Transverse colon (tissue), 4 donors: ENCODE results near the gene TRPM3. TPM values are rescaled to one million over a fixed set of nuclear protein-coding genes. Genes with fewer than 3 reads are reported as not detected.

Source experiments
- DNase-seq: peaks from one replicate; pipeline ENCODE4 v3.0.0-alpha.2; 2019
- H3K27ac ChIP-seq, 4 donors: fragments of 200-600 bp; sonication (generic); 2 replicates each; pipeline ENCODE4 v1.5.1; 2016 to 2018; ENCODE audit warnings: inconsistent platforms in 4 of 4
- H3K27me3 ChIP-seq: fragments of 200-600 bp; sonication (generic); 2 replicates; pipeline ENCODE4 v1.5.1; 2017; ENCODE audit warnings: inconsistent platforms
- H3K36me3 ChIP-seq, 4 donors: fragments of 200-600 bp; sonication (generic); 2 replicates each; pipeline ENCODE4 v1.5.1; 2017 to 2019; ENCODE audit warnings: inconsistent platforms in 4 of 4
- H3K4me1 ChIP-seq, 4 donors: fragments of 200-600 bp; sonication (generic); 2 replicates each; pipeline ENCODE4 v1.5.1; 2017 to 2020; ENCODE audit warnings: inconsistent platforms in 4 of 4
- H3K4me3 ChIP-seq, 4 donors: fragments of 200-600 bp; sonication (generic); 1 replicate in 1 of 4; 2 replicates in 3 of 4; pipeline versions ENCODE4 v1.5.1 to v1.6.1; 2017 to 2019; ENCODE audit warnings: inconsistent platforms in 4 of 4
- H3K9me3 ChIP-seq, 2 donors: fragments of 200-600 bp; sonication (generic); 2 replicates each; pipeline ENCODE4 v1.5.1; 2017 to 2019; ENCODE audit warnings: inconsistent platforms in 2 of 2
- CTCF ChIP-seq, 5 experiments: fragments of 200-600 bp in 3 of 5; fragments of 450-650 bp in 2 of 5; sonication (generic) in 3 of 5; IDR thresholded peaks; 1 replicate in 2 of 5; 2 replicates in 3 of 5; pipeline ENCODE4 v1.5.1; 2016 to 2017; ENCODE audit warnings: antibody characterized with exemption in 5 of 5, inconsistent platforms in 3 of 5, mild to moderate bottlenecking in 2 of 5, moderate library complexity in 1 of 5
- EP300 ChIP-seq: sonication (generic); formaldehyde crosslinking; IDR thresholded peaks from one replicate; pipeline ENCODE4 v1.6.1; 2017; ENCODE audit warnings: antibody characterized with exemption, low read depth
- POLR2A ChIP-seq: fragments of 450-650 bp; IDR thresholded peaks from one replicate; pipeline ENCODE4 v1.6.1; 2016; ENCODE audit warnings: antibody characterized with exemption, mild to moderate bottlenecking, moderate library complexity
- POLR2AphosphoS5 ChIP-seq, 3 donors: sonication (generic); formaldehyde crosslinking; IDR thresholded peaks; one replicate each; pipeline ENCODE4 v1.6.1; 2016; ENCODE audit warnings: antibody characterized with exemption in 3 of 3
- WGBS, 2 donors: methylation state at CpG; one replicate each; pipeline ENCODE4 v1.1.5; 2018; ENCODE audit warnings: low coverage in 1 of 2; 5-methylcytosine and 5-hydroxymethylcytosine counted together
- in situ Hi-C, 4 donors: fragments of 200-750 bp; cut with MboI; loops; one replicate each; pipeline versions ENCODE4 v1.15.0 to v1.15.1; 2017; ENCODE audit warnings: low sequenced_read_pairs in 3 of 4, low pct_ligation_motif_present in 1 of 4, low pct_unique_long_range_greater_than_20kb in 1 of 4
- intact Hi-C: fragments of 100-400 bp; cut with DNase I; formaldehyde crosslinking; loops from one replicate; pipeline ENCODE4 v1.15.1; 2023; ENCODE audit warnings: low total_unique reads
- total RNA-seq, 4 donors: library from RNA; depleted of rRNA; stranded (reverse); fragments of >200 nt; gene quantifications; one replicate each; pipeline ENCODE4 v1.1.0, GENCODE V29; 2016

TRPM3 gene
- total RNA-seq, 4 donors from 2014 or later, result 0.16 to 1.2 (median 0.32) TPM

GRCh38 chr9:70537084-70537483 lies 584.3 kb downstream of the TRPM3 start:
- WGBS, 2 donors, result 98% methylated on average over 21 of the region's 21 CpGs; no CpG with 5 or more reads in 1 of the 2 donors
- H3K4me1 ChIP-seq, result peaks cover 0 to 7% (median 0%) of the 10 kb centered on the region in 4 donors
- no peaks in the 10 kb centered on the region for H3K9me3 ChIP-seq
- in situ Hi-C loops, result no loop called here
- no peak overlapping the region for H3K4me3 ChIP-seq
- intact Hi-C loops, result no loop called here
- DNase-seq, result no peak
- H3K36me3 ChIP-seq, result no peaks in the 10 kb centered on the region
- no peak for TF ChIP-seq POLR2A
- TF ChIP-seq EP300, result no peak
- no peak for TF ChIP-seq CTCF (IDR thresholded peaks at IDR 0.05)
- no peak for TF ChIP-seq POLR2AphosphoS5 (IDR thresholded peaks at IDR 0.05)
- H3K27me3 ChIP-seq, result no peaks in the 10 kb centered on the region
- H3K27ac ChIP-seq, result no peak overlapping the region

- Histone ChIP-seq H3K36me3 (no peaks in the 10 kb centered on the region), H3K27me3 (no peaks in the 10 kb centered on the region), H3K4me1 (peaks cover 0 to 7% (median 0%) of the 10 kb centered on the region in 4 donors), H3K9me3 (no peaks in the 10 kb centered on the region), H3K27ac (no peak overlapping the region), H3K4me3 (no peak overlapping the region)
- DNase-seq, result no peak
- 94% methylated on average over 8 to 16 of the region's 16 CpGs for WGBS, 2 donors
- intact Hi-C loops, result no loop called here
- TF ChIP-seq EP300 (no peak), POLR2AphosphoS5 (IDR thresholded peaks at IDR 0.05) (no peak), POLR2A (no peak), CTCF (IDR thresholded peaks at IDR 0.05) (no peak)
- in situ Hi-C loops, result no loop called here
These were observed 585.7 kb downstream of the TRPM3 start for GRCh38 chr9:70535546-70536323.

GRCh38 chr9:70534471-70534870 lies 587.0 kb downstream of the TRPM3 start:
- TF ChIP-seq CTCF (IDR thresholded peaks at IDR 0.05), result no peak
- no peak for TF ChIP-seq POLR2A
- no peak for TF ChIP-seq EP300
- Histone ChIP-seq H3K27ac (no peak overlapping the region), H3K9me3 (no peaks in the 10 kb centered on the region), H3K4me3 (no peak overlapping the region), H3K36me3 (no peaks in the 10 kb centered on the region), H3K27me3 (no peaks in the 10 kb centered on the region), H3K4me1 (peaks cover 0 to 7% (median 0%) of the 10 kb centered on the region in 4 donors)
- no peak for DNase-seq
- in situ Hi-C loops (no loop called here), intact Hi-C loops (no loop called here)

- H3K9me3 ChIP-seq, result no peaks in the 10 kb centered on the region
- in situ Hi-C loops, result no loop called here
- H3K27me3 ChIP-seq, result no peaks in the 10 kb centered on the region
- H3K36me3 ChIP-seq, result no peaks in the 10 kb centered on the region
- DNase-seq, result no peak
- whole genome bisulfite sequencing, 2 donors, result 85 to 92% methylated on average over 4 of the region's 4 CpGs
- intact Hi-C loops, result no loop called here
- no peak overlapping the region for H3K27ac ChIP-seq
- peaks cover 0 to 3% (median 0%) of the 10 kb centered on the region in 4 donors for H3K4me1 ChIP-seq
- no peak overlapping the region for H3K4me3 ChIP-seq
- no peak for TF ChIP-seq EP300
- no peak for TF ChIP-seq CTCF (IDR thresholded peaks at IDR 0.05)
- TF ChIP-seq POLR2AphosphoS5 (IDR thresholded peaks at IDR 0.05), result no peak
- TF ChIP-seq POLR2A, result no peak
These were observed 587.4 kb downstream of the TRPM3 start for GRCh38 chr9:70534061-70534460.
